Thyroid gland (tissue), 4 donors: ENCODE data around the gene RANBP10.

ENCODE experiments used
- CTCF ChIP-seq, 6 experiments: fragments of 200-600 bp in 3 of 6; fragments of 450-650 bp in 3 of 6; sonication (generic) in 3 of 6; IDR thresholded peaks; one replicate each; pipeline ENCODE4 v1.5.1; 2016 to 2019; ENCODE audit warnings: antibody characterized with exemption in 6 of 6, mild to moderate bottlenecking in 2 of 6, inconsistent platforms in 1 of 6, moderate library complexity in 1 of 6
- POLR2A ChIP-seq, 2 donors: fragments of 450-650 bp; IDR thresholded peaks; one replicate each; pipeline ENCODE4 v1.6.1; 2017; ENCODE audit warnings: antibody characterized with exemption in 2 of 2, mild to moderate bottlenecking in 2 of 2, moderate library complexity in 1 of 2

DNA sequence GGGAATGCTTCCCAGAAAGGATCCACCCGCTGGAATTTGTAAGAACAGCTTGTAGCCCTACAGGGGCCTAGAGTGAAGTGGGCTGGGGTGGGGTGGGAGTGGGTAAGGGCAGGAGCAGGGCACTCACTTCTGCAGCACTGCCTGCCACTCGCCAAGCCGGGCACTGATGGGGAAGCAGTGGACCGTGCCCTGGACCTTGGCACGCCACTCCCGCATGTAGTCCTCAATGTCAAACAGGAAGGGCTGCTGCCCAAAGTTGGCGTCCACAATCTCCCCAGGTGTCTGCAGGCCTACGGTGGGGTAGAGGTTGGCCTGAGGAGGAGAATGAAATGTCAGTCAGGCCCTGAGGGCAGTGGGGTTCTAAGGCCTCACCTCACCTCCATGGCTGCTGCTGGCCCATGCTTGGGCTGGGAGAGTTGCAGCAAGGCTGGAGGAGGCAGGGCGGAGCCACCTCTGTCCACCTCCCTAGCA lies 71.6 kb downstream of the RANBP10 start:
- TF ChIP-seq CTCF (IDR thresholded peaks at IDR 0.05) (no peak), POLR2A (IDR thresholded peaks at IDR 0.05) (no peak)
